Transverse colon (tissue), 4 donors: ENCODE measurements around the gene SLITRK4.

Experiments
- CTCF ChIP-seq, 5 experiments: fragments of 200-600 bp in 3 of 5; fragments of 450-650 bp in 2 of 5; sonication (generic) in 3 of 5; IDR thresholded peaks; 1 replicate in 2 of 5; 2 replicates in 3 of 5; pipeline ENCODE4 v1.5.1; 2016 to 2017; ENCODE audit warnings: antibody characterized with exemption in 5 of 5, inconsistent platforms in 3 of 5, mild to moderate bottlenecking in 2 of 5, moderate library complexity in 1 of 5
- POLR2AphosphoS5 ChIP-seq, 3 donors: sonication (generic); formaldehyde crosslinking; IDR thresholded peaks; one replicate each; pipeline ENCODE4 v1.6.1; 2016; ENCODE audit warnings: antibody characterized with exemption in 3 of 3

- no peak for TF ChIP-seq POLR2AphosphoS5 (IDR thresholded peaks at IDR 0.05)
- TF ChIP-seq CTCF (IDR thresholded peaks at IDR 0.05), result no peak
Observed at GRCh38 chrX:143601809-143602208, 34.1 kb downstream of the SLITRK4 start.
